ENCODE data around the gene WDR64. TPM values are rescaled to one million over a fixed set of nuclear protein-coding genes. Genes with fewer than 3 reads are reported as not detected.

The WDR64 gene
- total RNA-seq, 3 donors from 2014 or later = not detected

GRCh38 chr1:241695246-241696171 is 43.4 kb downstream of the WDR64 start:
- TF ChIP-seq POLR2A (IDR thresholded peaks at IDR 0.05) (no peak), CTCF (IDR thresholded peaks at IDR 0.05) (no peak), POLR2AphosphoS5 (IDR thresholded peaks at IDR 0.05) (no peak)
- no peak for DNase-seq (ENCODE audit: low spot score in 2 of 2)
- Histone ChIP-seq H3K27me3 (no peaks in the 10 kb centered on the region), H3K4me1 (no peaks in the 10 kb centered on the region), H3K4me3 (no peak overlapping the region), H3K9me3 (peaks cover 0 to 5% of the 10 kb centered on the region in 2 donors), H3K27ac (no peak overlapping the region), H3K36me3 (no peaks in the 10 kb centered on the region)
- intact Hi-C loops (cut with DNase I; ENCODE audit: low total_unique reads) = no loop called here

GRCh38 chr1:241696172-241696814 is 44.2 kb downstream of the WDR64 start:
- Histone ChIP-seq H3K36me3 (no peaks in the 10 kb centered on the region), H3K4me1 (no peaks in the 10 kb centered on the region), H3K27ac (no peak overlapping the region), H3K4me3 (no peak overlapping the region), H3K27me3 (no peaks in the 10 kb centered on the region), H3K9me3 (no peaks in the 10 kb centered on the region)
- DNase-seq (ENCODE audit: low spot score in 2 of 2) = no peak
- TF ChIP-seq CTCF (IDR thresholded peaks at IDR 0.05) (no peak), POLR2A (IDR thresholded peaks at IDR 0.05) (no peak), POLR2AphosphoS5 (IDR thresholded peaks at IDR 0.05) (no peak)
- intact Hi-C loops (cut with DNase I; ENCODE audit: low total_unique reads) = no loop called here

- Histone ChIP-seq H3K27me3 (no peaks in the 10 kb centered on the region), H3K36me3 (no peaks in the 10 kb centered on the region), H3K9me3 (no peaks in the 10 kb centered on the region), H3K4me3 (no peak overlapping the region), H3K4me1 (no peaks in the 10 kb centered on the region), H3K27ac (no peak overlapping the region)
- intact Hi-C loops (cut with DNase I; ENCODE audit: low total_unique reads) = no loop called here
- no peak for TF ChIP-seq POLR2AphosphoS5 (IDR thresholded peaks at IDR 0.05)
- no peak for TF ChIP-seq POLR2A (IDR thresholded peaks at IDR 0.05)
- TF ChIP-seq CTCF (IDR thresholded peaks at IDR 0.05) = no peak
- DNase-seq (ENCODE audit: low spot score in 2 of 2) = no peak
These were observed 44.9 kb downstream of the WDR64 start for GRCh38 chr1:241696815-241697639.

GRCh38 chr1:241697640-241698018 is 45.5 kb downstream of the WDR64 start:
- TF ChIP-seq CTCF (IDR thresholded peaks at IDR 0.05) (no peak), POLR2AphosphoS5 (IDR thresholded peaks at IDR 0.05) (no peak), POLR2A (IDR thresholded peaks at IDR 0.05) (no peak)
- intact Hi-C loops (cut with DNase I; ENCODE audit: low total_unique reads) = no loop called here
- Histone ChIP-seq H3K9me3 (no peaks in the 10 kb centered on the region), H3K27ac (no peak overlapping the region), H3K27me3 (no peaks in the 10 kb centered on the region), H3K4me3 (no peak overlapping the region), H3K36me3 (no peaks in the 10 kb centered on the region), H3K4me1 (no peaks in the 10 kb centered on the region)
- DNase-seq (ENCODE audit: low spot score in 2 of 2) = no peak
